Esophagus muscularis mucosa (tissue), 4 donors: Measurements from ENCODE around the gene MAD1L1. TPM values are rescaled to one million over a fixed set of nuclear protein-coding genes. Genes with fewer than 3 reads are reported as not detected.

Experiments used
- DNase-seq: peaks from one replicate; pipeline ENCODE4 v3.0.0-alpha.2; 2017; ENCODE audit errors: extremely low spot score
- H3K27ac ChIP-seq, 4 donors: fragments of 200-600 bp; sonication (generic); replicated peaks in 1 of 4; 1 replicate in 3 of 4; 2 replicates in 1 of 4; pipeline ENCODE4 v1.5.1; 2016 to 2019; ENCODE audit warnings: mild to moderate bottlenecking in 1 of 4
- H3K27me3 ChIP-seq, 4 donors: fragments of 200-600 bp; sonication (generic); one replicate each; pipeline versions ENCODE4 v1.5.1 to v1.6.0; 2016 to 2019
- H3K36me3 ChIP-seq, 4 donors: fragments of 200-600 bp; sonication (generic); one replicate each; pipeline ENCODE4 v1.5.1; 2016 to 2019
- H3K4me1 ChIP-seq, 4 donors: fragments of 200-600 bp; sonication (generic); one replicate each; pipeline ENCODE4 v1.5.1; 2016 to 2019
- H3K4me3 ChIP-seq, 4 donors: fragments of 200-600 bp; sonication (generic); 1 replicate in 2 of 4; 2 replicates in 2 of 4; pipeline ENCODE4 v1.5.1; 2016 to 2019; ENCODE audit warnings: mild to moderate bottlenecking in 4 of 4, moderate library complexity in 1 of 4
- H3K9me3 ChIP-seq, 4 donors: fragments of 200-600 bp; sonication (generic); 1 replicate in 3 of 4; 2 replicates in 1 of 4; pipeline ENCODE4 v1.5.1; 2016 to 2019
- EP300 ChIP-seq: sonication (generic); formaldehyde crosslinking; IDR thresholded peaks from one replicate; pipeline ENCODE4 v1.6.1; 2017; ENCODE audit warnings: antibody characterized with exemption
- POLR2A ChIP-seq: fragments of 450-650 bp; IDR thresholded peaks from one replicate; pipeline ENCODE4 v1.6.1; 2017; ENCODE audit warnings: antibody characterized with exemption, moderate library complexity, mild to moderate bottlenecking, low read depth
- POLR2AphosphoS5 ChIP-seq, 2 donors: sonication (generic); formaldehyde crosslinking; IDR thresholded peaks; one replicate each; pipeline ENCODE4 v1.6.1; 2017; ENCODE audit warnings: antibody characterized with exemption in 2 of 2
- WGBS: methylation state at CpG from one replicate; pipeline ENCODE4 v1.1.5; 2018; 5-methylcytosine and 5-hydroxymethylcytosine counted together
- intact Hi-C: fragments of 100-400 bp; cut with DNase I; formaldehyde crosslinking; loops from one replicate; pipeline ENCODE4 v1.15.1; 2023
- total RNA-seq, 4 donors: library from RNA; depleted of rRNA; stranded (reverse); fragments of >200 nt; gene quantifications; one replicate each; pipeline versions ENCODE4 v1.1.0 to v1.2.1, GENCODE V29; 2016
- TF ChIP-seq, protein P1 (sequence below), 3 experiments: fragments of 200-600 bp in 2 of 3; fragments of 450-650 bp in 1 of 3; sonication (generic) in 2 of 3; IDR thresholded peaks; one replicate each; pipeline ENCODE4 v1.5.1; 2017 to 2019; ENCODE audit warnings: antibody characterized with exemption in 3 of 3, mild to moderate bottlenecking in 2 of 3, moderate library complexity in 1 of 3

The MAD1L1 gene
- total RNA-seq, 4 donors from 2014 or later: 22.2 to 33.1 (median 29.5) TPM

DNA sequence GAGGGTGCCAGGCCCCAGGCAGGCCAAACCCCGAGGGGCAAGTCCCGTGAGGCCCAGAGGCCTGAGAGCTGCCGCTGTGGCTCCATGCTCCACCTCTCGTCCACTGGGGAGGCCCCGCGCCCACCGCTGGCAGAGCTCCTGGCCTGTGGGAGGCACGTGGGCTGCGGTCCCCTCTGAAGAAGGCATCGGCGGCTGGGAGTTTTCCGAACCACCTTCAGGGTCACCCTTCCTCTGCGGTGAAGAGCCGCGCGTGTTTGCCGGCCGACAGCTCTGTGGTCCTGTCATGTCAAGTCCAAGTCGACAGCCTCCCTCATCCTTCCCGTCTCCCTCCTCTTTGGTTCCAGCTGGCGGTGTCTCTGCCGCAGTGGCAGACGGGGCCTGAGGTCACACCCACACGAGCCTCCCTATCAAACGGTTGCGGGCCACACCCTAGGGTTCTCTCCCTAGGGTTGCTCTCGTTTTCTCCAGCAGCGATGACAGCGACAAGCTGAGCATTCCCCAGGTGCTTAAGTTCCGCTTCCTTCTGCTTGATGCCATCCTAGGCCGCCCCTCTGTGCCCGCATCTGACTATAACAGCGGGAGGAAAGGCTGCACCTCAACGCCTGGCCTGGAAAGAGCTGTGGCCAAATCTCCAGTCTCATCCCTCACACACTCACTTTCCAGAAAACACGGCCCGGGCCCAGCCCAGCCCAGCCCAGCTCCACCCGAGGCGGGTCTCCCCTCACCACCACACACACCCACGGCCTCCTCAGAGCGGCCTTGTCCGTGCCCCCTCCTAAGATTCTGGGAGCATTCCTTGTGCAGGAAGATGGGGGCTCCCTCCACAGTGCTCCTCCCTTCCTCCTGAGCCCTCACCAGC, 377.6 kb downstream of the MAD1L1 start:
- TF ChIP-seq POLR2AphosphoS5 (IDR thresholded peaks at IDR 0.05) (no peak), EP300 (no peak), POLR2A (no peak)
- TF ChIP-seq, protein P1, sequence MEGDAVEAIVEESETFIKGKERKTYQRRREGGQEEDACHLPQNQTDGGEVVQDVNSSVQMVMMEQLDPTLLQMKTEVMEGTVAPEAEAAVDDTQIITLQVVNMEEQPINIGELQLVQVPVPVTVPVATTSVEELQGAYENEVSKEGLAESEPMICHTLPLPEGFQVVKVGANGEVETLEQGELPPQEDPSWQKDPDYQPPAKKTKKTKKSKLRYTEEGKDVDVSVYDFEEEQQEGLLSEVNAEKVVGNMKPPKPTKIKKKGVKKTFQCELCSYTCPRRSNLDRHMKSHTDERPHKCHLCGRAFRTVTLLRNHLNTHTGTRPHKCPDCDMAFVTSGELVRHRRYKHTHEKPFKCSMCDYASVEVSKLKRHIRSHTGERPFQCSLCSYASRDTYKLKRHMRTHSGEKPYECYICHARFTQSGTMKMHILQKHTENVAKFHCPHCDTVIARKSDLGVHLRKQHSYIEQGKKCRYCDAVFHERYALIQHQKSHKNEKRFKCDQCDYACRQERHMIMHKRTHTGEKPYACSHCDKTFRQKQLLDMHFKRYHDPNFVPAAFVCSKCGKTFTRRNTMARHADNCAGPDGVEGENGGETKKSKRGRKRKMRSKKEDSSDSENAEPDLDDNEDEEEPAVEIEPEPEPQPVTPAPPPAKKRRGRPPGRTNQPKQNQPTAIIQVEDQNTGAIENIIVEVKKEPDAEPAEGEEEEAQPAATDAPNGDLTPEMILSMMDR (IDR thresholded peaks at IDR 0.05): no peak
- no peaks in the 10 kb centered on the region for H3K9me3 ChIP-seq
- no peaks in the 10 kb centered on the region for H3K27me3 ChIP-seq
- no peaks in the 10 kb centered on the region for H3K4me1 ChIP-seq
- no peak overlapping the region for H3K27ac ChIP-seq
- 93% methylated on average over 40 of the region's 41 CpGs for WGBS
- no peaks in the 10 kb centered on the region for H3K36me3 ChIP-seq
- H3K4me3 ChIP-seq: no peak overlapping the region
- intact Hi-C loops: no loop called here
- no peak for DNase-seq

DNA sequence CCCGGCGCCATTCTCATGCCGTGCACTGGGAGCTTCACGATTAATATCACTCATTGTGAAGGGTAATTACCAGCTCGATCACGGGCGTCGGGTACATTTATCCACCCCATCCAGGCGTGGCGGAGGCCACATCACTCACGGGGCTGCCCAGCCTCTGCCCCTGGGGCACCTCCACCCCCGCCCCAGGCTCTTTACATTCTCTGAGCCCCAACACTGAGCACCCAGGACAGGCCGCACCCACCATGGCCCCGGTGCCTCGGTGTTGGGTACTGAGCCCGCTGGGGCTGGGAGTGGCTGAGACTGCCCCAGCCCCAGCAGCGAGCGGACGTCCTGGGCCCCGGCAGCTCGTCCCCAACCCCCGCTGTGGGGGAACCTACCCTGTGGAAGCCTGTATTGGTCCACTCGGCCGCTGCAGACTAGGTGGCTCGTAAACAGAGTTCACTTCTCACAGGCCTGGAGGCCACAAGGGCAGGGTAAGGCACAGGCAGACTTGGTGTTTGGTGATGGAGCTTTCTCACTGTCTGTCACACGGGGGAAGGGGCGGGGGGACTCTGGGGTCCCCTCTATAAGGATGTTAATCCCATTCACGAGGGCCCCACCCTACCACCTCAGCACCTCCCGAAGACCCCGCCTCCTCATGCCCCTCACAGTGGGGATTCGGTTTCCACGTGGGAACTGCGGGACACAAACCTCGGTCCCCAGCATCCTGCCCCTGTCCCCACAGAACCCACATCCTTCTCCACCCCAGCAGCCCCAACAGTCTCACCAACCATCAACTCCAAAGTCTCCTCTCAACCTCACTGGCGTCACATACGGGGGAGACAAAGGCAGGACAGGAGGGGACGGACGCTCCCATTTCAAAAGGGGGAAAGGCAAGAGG, 378.5 kb downstream of the MAD1L1 start:
- peak overlapping the region in 1 of 4 donors; percentile 0 for H3K4me3 ChIP-seq
- DNase-seq: no peak
- TF ChIP-seq, protein P1 (IDR thresholded peaks at IDR 0.05): no peak
- H3K4me1 ChIP-seq: no peaks in the 10 kb centered on the region
- intact Hi-C loops: no loop called here
- H3K27ac ChIP-seq: no peak overlapping the region
- H3K36me3 ChIP-seq: no peaks in the 10 kb centered on the region
- WGBS: 75% methylated on average over 26 of the region's 38 CpGs
- H3K9me3 ChIP-seq: no peaks in the 10 kb centered on the region
- no peaks in the 10 kb centered on the region for H3K27me3 ChIP-seq

DNA sequence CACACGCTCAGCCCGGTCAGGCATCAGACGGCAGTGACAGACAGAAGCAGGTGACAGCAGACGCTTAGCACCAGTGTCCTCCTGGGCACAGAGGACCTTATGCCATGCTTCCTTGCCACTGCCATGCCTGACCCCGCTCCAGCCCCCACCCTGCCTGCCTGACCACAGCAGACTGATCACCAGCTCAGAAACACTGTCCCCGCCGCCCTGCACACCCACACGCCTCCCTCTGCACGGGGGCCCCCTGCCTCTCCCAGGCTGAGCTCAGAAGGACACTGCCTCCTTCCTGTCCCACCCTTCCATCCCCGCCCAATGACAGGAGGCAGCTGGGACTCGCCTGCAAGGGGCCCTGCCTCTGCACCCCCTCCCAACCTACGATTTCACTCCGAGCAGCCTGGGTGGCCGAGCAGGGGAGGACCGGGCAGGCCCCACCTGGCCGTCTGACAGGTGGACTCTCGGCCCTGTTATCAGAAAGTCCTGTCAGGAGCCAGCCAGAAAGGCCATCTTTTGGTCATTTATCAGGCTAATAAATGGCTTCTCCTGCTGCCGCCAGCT, 379.2 kb downstream of the MAD1L1 start:
- no peaks in the 10 kb centered on the region for H3K36me3 ChIP-seq
- no peak for DNase-seq
- H3K27me3 ChIP-seq: no peaks in the 10 kb centered on the region
- H3K4me1 ChIP-seq: no peaks in the 10 kb centered on the region
- WGBS: 88% methylated on average over 17 of the region's 18 CpGs
- H3K4me3 ChIP-seq: peak overlapping the region in 1 of 4 donors; percentile 0
- no peak overlapping the region for H3K27ac ChIP-seq
- intact Hi-C loops: no loop called here
- H3K9me3 ChIP-seq: no peaks in the 10 kb centered on the region
- TF ChIP-seq, protein P1 (IDR thresholded peaks at IDR 0.05): no peak
- no peak for TF ChIP-seq EP300
- no peak for TF ChIP-seq POLR2AphosphoS5 (IDR thresholded peaks at IDR 0.05)
- no peak for TF ChIP-seq POLR2A

DNA sequence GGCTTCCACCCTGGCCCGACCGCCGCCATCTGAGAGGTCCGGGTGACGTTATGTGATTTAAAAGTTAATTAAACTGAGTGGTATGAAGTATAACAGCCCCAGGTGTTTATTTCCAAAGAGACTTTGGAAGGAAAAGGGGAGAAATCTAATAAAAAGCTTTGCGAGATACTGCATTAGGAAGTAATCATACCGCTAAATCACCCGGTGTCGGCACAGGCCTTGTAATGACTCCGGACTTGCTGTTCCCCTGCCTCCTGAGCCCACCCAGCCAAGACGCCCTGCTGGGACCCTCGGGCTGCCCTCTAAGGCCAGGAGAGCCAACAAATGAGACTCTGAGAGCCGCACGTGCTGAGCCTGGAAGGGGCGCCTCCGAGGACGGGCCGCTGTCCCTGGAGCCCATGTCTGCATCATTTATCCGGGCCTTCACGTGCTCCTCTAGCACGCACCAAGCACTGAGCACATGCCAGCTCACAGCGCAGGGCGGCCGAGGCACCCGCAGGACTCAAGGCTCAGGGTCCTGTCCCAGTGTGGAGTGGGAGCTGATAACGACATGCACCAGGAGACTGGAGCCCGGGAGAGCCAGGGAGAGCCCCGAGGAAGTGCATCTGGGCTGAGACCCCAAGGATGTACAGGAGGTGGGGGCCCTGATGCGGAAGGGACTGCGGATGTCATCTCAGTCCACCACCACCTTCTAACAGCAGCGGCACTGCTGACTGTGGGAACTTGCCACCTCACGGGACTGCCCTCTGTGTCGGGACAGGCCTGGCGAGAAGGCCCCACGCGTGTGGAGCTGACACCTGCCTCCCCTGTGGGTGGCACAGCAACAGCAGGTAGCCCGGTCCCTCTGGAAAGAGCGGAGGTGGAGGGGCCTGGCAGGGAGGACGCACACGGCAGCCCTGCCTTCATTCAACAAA, 380.0 kb downstream of the MAD1L1 start:
- TF ChIP-seq POLR2AphosphoS5 (IDR thresholded peaks at IDR 0.05) (no peak), EP300 (no peak), POLR2A (no peak)
- TF ChIP-seq, protein P1 (IDR thresholded peaks at IDR 0.05): no peak
- 95% methylated on average over 33 of the region's 40 CpGs for WGBS
- H3K4me1 ChIP-seq: no peaks in the 10 kb centered on the region
- DNase-seq: no peak
- no peaks in the 10 kb centered on the region for H3K9me3 ChIP-seq
- no peaks in the 10 kb centered on the region for H3K36me3 ChIP-seq
- H3K27ac ChIP-seq: no peak overlapping the region
- H3K27me3 ChIP-seq: no peaks in the 10 kb centered on the region
- intact Hi-C loops: no loop called here
- no peak overlapping the region for H3K4me3 ChIP-seq
